ENCODE results near the gene LIF.

Gene LIF

DNA sequence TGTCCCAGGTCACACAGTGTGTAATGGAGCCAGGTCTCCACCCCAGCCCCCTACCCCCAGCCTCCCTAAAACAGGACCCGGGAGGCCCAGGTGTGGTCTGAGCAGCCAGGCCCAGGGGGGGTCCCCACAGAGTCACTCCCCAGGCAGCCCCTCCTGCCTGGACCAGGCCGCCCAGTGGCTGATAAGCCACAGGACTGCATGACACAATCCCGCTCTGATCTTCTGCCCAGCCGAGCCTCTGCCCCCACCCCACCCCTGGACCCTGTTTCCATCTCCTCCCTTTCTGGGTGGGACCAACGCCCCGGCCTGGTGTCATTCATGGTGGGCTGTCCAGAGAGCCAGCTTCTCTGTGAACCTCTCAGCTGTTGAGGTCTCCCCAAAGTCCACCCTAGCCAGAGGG, 7.8 kb upstream of the LIF start:
- H3K27ac ChIP-seq: no peak overlapping the region
- TF ChIP-seq Cebpa-rat (IDR thresholded peaks at IDR 0.05): no peak
- no peak overlapping the region for H3K4me3 ChIP-seq
- H3K4me2 ChIP-seq: peak overlapping the region; percentile 78
- H3K9ac ChIP-seq: no peak overlapping the region
- no peaks in the 10 kb centered on the region for H3K9me3 ChIP-seq
- no peaks in the 10 kb centered on the region for H3K27me3 ChIP-seq
- no peaks in the 10 kb centered on the region for H4K20me1 ChIP-seq
- no peaks in the 10 kb centered on the region for H3K36me3 ChIP-seq
- peaks cover 68% of the 10 kb centered on the region for H3K4me1 ChIP-seq

DNA sequence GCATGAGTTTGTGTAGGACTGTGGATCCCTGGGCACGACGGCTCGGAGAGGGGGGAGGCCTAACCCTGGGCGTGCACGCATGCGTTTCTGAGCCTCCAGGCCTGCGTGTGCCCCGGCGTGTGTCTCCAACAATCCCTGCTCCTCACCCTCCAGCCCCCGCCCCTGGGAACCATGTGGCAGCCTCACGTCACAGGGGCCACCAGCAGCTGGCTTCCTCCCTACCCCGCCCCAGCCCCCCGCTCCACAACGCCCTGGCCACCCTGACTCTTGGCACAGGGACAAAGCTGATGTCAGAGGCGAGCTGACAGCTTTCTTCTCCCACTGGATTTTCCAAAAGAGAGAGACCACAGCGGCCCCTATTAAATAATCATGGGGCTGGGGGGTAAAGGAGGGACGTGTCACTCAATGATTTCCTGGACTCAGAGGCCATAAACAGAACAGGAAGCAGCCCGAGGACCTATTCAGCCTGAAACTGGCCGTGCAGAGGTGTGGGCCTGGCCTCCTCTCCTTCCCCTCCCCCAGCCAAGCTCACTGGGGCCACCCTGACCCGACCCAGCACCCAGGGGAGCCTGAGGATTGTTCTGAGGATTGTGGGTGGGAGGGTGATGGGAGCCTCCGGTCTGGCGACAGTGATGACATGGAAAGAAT, 6.8 kb upstream of the LIF start:
- H4K20me1 ChIP-seq: no peaks in the 10 kb centered on the region
- peak overlapping the region; percentile 78 for H3K4me2 ChIP-seq
- peak overlapping the region; percentile 57; the same call in 1 of the 2 replicates for H3K9ac ChIP-seq
- no peak for TF ChIP-seq Cebpa-rat (IDR thresholded peaks at IDR 0.05)
- H3K27ac ChIP-seq: peak overlapping the region; percentile 75
- H3K27me3 ChIP-seq: peaks cover 2% of the 10 kb centered on the region; the same call in 1 of the 2 replicates
- no peak overlapping the region for H3K4me3 ChIP-seq
- peaks cover 70% of the 10 kb centered on the region for H3K4me1 ChIP-seq
- no peaks in the 10 kb centered on the region for H3K9me3 ChIP-seq
- H3K36me3 ChIP-seq: no peaks in the 10 kb centered on the region

DNA sequence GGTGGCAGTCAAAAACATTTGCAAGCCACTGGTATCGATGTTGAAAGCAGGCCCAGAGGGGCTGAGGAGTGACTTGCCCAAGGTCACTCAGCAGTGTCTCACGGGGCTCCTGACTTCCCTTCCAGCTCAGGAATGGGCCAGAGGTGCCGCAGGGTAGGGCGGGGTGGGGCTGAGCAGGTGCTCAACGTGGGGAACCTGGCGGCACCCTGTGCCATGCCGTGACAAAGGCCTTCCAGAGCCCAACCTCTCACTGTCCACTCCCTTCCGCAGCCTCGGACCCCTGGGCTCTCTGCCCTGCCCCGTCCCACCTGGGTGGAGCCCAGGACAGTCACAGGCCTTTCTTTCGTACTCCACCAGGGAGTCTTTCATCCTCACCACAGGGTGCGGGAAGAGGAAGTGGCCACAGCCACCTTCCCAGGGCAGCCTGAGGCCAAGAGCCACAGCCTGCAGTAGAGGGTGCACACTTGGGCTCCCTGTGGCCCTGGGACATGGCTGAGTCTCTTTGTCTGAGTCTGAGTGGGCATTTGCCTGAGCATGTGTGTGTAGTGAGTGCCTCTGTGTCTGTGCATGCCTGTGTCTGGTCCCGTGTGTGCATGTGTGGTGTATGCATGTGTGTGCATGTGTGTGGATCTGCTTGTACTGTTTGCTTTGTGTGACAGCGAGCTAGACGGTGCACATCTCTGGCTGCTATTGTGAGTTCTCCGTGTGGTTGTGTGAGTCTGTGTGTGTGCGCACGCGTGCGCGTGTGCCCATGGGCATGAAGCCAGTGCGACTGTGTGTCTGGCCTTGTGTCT, 6.0 kb upstream of the LIF start:
- no peak for TF ChIP-seq Cebpa-rat (IDR thresholded peaks at IDR 0.05)
- Histone ChIP-seq H4K20me1 (no peaks in the 10 kb centered on the region), H3K36me3 (no peaks in the 10 kb centered on the region), H3K27ac (0 out of 2 replicates have a peak overlapping the region, but pooled peaks have one; percentile 30), H3K27me3 (peaks cover 9% of the 10 kb centered on the region), H3K4me3 (no peak overlapping the region), H3K9ac (no peak overlapping the region), H3K9me3 (no peaks in the 10 kb centered on the region), H3K4me2 (peak overlapping the region; percentile 78), H3K4me1 (peaks cover 67% of the 10 kb centered on the region)

DNA sequence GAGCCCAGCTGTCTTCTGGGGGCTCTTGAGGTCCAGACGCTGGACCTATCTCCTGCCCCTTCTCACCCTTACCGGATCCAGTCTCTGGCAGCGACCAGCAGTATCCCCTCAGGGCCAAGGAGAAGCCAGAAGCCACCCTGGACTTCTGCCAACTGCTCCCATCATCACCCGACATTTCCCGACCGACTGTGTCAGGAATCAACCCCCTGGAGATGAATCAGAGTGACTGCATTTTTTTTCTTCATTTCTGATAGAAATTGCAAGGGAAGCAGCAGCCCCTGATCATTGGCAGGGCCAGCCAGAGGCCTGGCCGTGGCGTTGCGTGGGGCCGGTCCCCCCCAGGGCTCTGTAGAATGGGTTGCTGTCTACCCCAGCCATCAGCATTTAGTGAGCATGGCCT, 5.2 kb upstream of the LIF start:
- no peaks in the 10 kb centered on the region for H4K20me1 ChIP-seq
- peaks cover 18% of the 10 kb centered on the region for H3K27me3 ChIP-seq
- H3K4me1 ChIP-seq: peaks cover 65% of the 10 kb centered on the region
- no peak overlapping the region for H3K4me3 ChIP-seq
- H3K27ac ChIP-seq: no peak overlapping the region
- H3K4me2 ChIP-seq: no peak overlapping the region
- H3K9ac ChIP-seq: no peak overlapping the region
- no peaks in the 10 kb centered on the region for H3K36me3 ChIP-seq
- no peak for TF ChIP-seq Cebpa-rat (IDR thresholded peaks at IDR 0.05)
- H3K9me3 ChIP-seq: no peaks in the 10 kb centered on the region

DNA sequence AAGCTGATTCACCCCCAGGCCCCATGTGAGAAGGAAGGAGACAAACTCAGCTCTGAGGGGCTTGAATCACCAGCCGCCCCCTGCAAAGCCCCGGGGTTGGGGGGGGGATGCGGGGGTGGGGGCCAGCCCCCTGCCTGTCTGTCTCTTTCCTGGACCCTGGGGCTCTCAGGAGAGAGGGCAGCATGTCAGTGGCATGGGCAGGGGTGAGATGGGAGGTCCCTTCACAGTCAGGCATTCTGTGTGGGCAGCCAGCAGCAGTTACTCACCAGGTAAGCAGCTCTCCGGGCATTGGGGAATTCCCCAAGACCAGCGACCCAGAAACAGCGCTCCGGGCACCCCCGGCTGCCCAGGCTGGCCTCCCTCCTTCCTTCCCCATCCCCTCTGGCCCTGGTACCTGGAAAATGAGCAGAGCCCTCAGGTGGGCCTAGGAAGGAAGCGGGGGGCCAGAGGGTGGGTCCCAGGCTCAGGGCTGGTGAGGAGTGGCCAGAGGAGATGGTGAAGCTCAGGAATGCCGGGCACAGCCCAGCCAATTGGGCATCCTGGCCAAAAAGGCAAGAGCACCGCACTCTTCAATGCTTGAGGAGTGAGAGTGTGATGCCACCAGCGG, 4.2 kb upstream of the LIF start:
- Histone ChIP-seq H3K27me3 (peaks cover 28% of the 10 kb centered on the region), H3K4me2 (no peak overlapping the region), H3K4me1 (peaks cover 64% of the 10 kb centered on the region), H3K4me3 (no peak overlapping the region), H3K9me3 (no peaks in the 10 kb centered on the region), H3K9ac (no peak overlapping the region), H4K20me1 (no peaks in the 10 kb centered on the region), H3K36me3 (no peaks in the 10 kb centered on the region), H3K27ac (no peak overlapping the region)
- no peak for TF ChIP-seq Cebpa-rat (IDR thresholded peaks at IDR 0.05)

DNA sequence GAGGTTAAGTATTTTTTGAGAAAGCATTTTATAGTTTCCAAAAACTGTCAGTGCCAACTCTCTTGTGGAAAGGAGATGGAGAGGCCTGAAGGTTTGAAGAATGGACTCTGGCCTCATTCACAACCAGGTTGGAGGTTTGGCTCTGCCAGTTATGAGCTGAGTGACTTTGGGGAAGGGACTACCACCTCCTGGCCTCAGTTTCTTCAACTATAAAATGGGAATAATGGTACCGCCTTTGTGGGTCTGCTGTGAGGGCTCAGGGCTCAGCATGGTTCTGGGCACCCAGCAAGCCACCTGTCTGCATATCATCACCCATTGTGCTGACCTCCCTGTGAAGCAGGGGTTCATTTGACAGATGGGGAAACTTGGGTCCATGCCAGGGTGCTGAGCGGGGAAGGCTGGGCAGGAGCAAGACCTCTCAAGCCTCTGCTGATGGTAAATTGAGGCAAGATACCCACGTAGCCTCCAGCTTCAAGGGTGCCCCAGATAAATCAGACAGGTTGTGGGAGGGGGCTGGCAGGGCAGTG, 3.5 kb upstream of the LIF start:
- H4K20me1 ChIP-seq: no peaks in the 10 kb centered on the region
- peak overlapping the region; percentile 66; the same call in 1 of the 2 replicates for H3K4me2 ChIP-seq
- H3K4me3 ChIP-seq: no peak overlapping the region
- no peaks in the 10 kb centered on the region for H3K9me3 ChIP-seq
- peaks cover 34% of the 10 kb centered on the region for H3K27me3 ChIP-seq
- TF ChIP-seq Cebpa-rat (IDR thresholded peaks at IDR 0.05): no peak
- H3K27ac ChIP-seq: no peak overlapping the region
- no peaks in the 10 kb centered on the region for H3K36me3 ChIP-seq
- H3K4me1 ChIP-seq: peaks cover 67% of the 10 kb centered on the region
- H3K9ac ChIP-seq: no peak overlapping the region

DNA sequence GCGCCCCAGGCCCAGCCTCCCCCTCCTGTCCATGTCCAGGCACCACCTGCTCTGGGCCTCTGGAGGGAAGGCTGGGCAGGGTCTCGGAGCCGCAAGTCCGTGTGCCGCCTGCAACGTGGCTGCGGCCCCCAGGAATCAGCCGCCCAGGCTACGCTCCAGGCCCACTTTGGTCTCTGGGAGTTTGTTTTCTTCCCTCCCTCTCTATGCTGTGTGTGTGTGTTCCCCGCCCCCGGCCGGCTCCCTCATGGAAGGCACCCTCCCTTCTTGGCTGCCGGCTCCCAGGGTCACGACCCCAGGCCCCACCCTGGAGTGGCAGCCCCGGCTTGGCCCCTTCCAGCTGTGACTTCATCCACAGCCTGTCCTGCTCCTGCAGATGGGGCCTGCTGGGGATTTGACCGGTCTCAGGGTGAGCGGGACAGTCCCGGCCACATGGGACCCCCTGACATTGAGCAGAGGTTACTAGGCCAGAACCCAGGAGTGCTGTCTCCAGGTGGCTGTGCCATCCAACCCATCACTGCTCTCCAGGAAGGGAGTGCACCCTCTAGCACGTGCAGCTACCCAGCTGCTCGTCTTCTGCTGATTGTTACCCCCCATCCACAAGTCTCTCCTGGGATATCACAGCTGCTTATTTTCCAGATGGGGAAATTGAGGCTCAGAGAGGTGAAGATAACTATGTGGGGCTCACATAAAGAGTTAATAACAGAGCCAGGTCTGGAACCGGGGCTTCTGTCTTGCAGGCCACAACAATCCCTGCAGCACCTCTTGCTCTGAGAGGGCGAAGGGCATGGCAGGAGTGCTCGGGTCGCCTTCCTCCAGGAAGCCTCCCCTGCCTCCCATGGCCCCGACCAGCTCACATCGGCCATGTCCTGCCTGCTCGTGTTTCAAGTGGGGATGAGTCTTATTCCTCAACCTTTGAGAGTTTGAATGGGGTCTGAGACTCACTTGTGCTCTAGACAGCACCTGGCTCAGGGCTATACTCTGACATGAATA, 2.8 kb upstream of the LIF start:
- Histone ChIP-seq H3K4me3 (no peak overlapping the region), H4K20me1 (no peaks in the 10 kb centered on the region), H3K4me2 (peak overlapping the region; percentile 66), H3K4me1 (peaks cover 69% of the 10 kb centered on the region), H3K9ac (no peak overlapping the region), H3K9me3 (no peaks in the 10 kb centered on the region), H3K27me3 (peaks cover 40% of the 10 kb centered on the region), H3K27ac (0 out of 2 replicates have a peak overlapping the region, but pooled peaks have one; percentile 13), H3K36me3 (no peaks in the 10 kb centered on the region)
- TF ChIP-seq Cebpa-rat (IDR thresholded peaks at IDR 0.05): no peak

DNA sequence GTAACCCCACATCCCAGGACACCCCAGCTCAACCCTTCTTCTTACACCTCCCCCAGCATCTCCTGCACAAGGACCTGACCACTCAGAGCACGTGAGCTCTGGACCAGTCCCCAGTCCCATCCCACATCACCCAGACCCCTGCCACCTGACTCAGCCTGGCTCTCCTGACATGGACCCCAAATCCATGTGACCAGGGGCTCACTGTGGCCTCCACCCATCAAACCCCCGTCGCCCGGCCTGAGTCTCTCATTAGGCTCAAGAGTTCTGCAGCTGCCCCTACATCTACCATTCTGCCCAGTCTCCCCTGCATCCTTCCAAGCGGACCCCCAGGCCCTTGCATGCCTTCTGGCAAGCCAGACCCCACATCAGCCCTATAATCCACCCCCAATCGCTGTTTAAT, 1.9 kb upstream of the LIF start:
- H3K9ac ChIP-seq: no peak overlapping the region
- no peak for TF ChIP-seq Cebpa-rat (IDR thresholded peaks at IDR 0.05)
- no peak overlapping the region for H3K27ac ChIP-seq
- H3K4me3 ChIP-seq: no peak overlapping the region
- H3K27me3 ChIP-seq: peaks cover 40% of the 10 kb centered on the region
- peaks cover 63% of the 10 kb centered on the region for H3K4me1 ChIP-seq
- H4K20me1 ChIP-seq: no peaks in the 10 kb centered on the region
- H3K4me2 ChIP-seq: peak overlapping the region; percentile 66
- no peaks in the 10 kb centered on the region for H3K36me3 ChIP-seq
- H3K9me3 ChIP-seq: no peaks in the 10 kb centered on the region

DNA sequence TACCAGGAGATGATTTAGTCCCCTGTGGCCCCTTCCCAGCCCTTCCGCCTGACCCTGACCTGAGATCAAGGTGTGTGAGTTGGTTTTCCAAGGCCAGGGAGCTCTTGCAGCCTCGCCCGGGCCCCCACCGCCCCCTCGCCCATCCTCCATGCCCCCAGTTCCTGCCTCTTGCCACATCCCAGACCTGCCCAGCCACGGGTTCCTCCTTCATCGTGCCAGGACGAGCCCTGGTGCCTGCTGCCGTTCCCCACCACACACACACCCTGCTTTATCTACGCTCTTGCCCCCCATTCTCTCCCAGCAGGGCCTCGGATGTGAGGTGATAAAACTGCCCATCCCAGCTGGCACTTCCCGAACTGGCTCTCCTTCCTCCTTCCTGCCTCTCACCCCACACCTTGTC, 1.4 kb upstream of the LIF start:
- H3K27ac ChIP-seq: no peak overlapping the region
- no peaks in the 10 kb centered on the region for H4K20me1 ChIP-seq
- H3K9me3 ChIP-seq: no peaks in the 10 kb centered on the region
- H3K4me2 ChIP-seq: peak overlapping the region; percentile 66
- TF ChIP-seq Cebpa-rat (IDR thresholded peaks at IDR 0.05): no peak
- no peak overlapping the region for H3K4me3 ChIP-seq
- peaks cover 40% of the 10 kb centered on the region for H3K27me3 ChIP-seq
- H3K36me3 ChIP-seq: no peaks in the 10 kb centered on the region
- peaks cover 58% of the 10 kb centered on the region for H3K4me1 ChIP-seq
- no peak overlapping the region for H3K9ac ChIP-seq
